ENCODE data around the gene SRSF8.

- TF ChIP-seq EP300 (IDR thresholded peaks at IDR 0.05) = no peak
- TF ChIP-seq, protein P1, sequence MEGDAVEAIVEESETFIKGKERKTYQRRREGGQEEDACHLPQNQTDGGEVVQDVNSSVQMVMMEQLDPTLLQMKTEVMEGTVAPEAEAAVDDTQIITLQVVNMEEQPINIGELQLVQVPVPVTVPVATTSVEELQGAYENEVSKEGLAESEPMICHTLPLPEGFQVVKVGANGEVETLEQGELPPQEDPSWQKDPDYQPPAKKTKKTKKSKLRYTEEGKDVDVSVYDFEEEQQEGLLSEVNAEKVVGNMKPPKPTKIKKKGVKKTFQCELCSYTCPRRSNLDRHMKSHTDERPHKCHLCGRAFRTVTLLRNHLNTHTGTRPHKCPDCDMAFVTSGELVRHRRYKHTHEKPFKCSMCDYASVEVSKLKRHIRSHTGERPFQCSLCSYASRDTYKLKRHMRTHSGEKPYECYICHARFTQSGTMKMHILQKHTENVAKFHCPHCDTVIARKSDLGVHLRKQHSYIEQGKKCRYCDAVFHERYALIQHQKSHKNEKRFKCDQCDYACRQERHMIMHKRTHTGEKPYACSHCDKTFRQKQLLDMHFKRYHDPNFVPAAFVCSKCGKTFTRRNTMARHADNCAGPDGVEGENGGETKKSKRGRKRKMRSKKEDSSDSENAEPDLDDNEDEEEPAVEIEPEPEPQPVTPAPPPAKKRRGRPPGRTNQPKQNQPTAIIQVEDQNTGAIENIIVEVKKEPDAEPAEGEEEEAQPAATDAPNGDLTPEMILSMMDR (IDR thresholded peaks at IDR 0.05) = no peak
- no peak for TF ChIP-seq POLR2A (IDR thresholded peaks at IDR 0.05; ENCODE audit: low read depth)
Observed at GRCh38 chr11:95059046-95059445, 7.7 kb upstream of the SRSF8 start.
